Stimulated activated CD4-positive, alpha-beta T cell treated with anti-CD3 and anti-CD28 coated beads, Interleukin-1b, Interleukin-23, amount 100 ng/mL, for 4 hours (primary cell): Measurements from ENCODE around the gene ZFP82.

Experiments used
- DNase-seq, 2 donors: peaks; one replicate each; pipeline ENCODE4 v3.0.0-alpha.2; 2020; ENCODE audit warnings: low read depth in 2 of 2

ZFP82 gene

DNA sequence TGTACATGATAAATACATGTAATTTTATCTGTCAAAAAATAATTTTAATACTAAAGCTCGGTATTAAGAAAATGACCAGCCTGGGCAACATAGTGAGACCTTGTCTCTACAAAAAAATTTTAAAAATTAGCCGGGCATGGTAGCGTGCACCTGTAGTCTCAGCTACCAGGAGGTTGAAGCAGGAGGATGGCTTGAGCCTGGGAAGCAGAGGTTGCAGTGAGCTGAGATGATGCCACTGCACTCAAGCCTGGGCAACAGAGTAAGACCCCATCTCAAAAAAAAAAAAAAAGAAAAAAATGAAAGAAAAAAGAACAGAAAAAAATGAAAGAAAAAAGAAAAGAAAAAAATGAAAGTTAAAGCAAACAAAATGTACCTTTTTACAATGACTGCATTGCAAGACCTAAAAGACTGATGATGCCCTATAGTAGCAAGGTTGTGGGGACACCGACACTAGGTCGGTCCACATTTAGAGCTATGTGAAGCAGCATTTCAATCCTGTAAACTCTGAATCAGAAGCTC, 44.7 kb downstream of the ZFP82 start:
- DNase-seq, result no peak

DNA sequence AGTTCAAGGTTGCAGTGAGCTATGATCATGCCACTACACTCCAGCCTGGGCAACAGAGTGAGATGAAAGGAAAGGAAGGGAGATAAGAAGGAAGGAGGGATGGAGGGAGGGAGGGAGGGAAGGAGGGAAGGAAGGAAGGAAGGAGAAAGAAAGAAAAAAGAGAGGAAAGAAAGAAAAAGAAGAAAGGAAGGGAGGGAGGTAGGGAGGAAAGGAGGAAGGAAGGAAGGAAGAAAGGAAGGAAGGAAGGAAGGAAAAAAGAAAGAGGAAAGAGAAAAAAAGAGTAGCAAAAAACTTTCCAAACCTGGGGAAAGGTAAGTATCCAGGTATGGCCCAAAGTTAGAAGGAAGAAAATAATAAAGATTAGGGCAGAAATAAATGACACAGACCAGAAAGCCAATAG, 46.6 kb downstream of the ZFP82 start:
- no peak for DNase-seq

DNA sequence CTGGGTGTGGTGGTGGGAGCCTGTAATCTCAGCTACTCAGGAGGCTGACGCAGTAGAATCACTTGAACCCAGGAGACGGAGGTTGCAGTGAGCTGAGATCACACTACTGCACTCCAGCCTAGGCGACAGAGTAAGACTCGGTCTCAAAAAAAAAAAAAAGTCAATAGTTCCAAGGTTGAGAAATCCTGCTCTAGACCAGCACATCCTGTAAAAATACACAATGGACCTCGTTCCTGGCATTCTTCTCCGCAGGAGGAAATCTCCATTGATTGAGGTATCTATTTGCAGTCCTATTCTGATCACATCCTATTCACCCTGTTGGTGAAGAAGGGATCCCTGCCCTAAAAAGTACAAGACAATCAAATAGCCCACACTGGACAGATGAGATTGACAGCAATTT, 54.6 kb downstream of the ZFP82 start:
- DNase-seq, result no peak
